H9 (cell line): ENCODE data around the gene THEM4. TPM values are rescaled to one million over a fixed set of nuclear protein-coding genes. Genes with fewer than 3 reads are reported as not detected.

Source experiments
- DNase-seq: peaks from one replicate; pipeline ENCODE4 v3.0.0-alpha.2; 2017
- H2AFZ ChIP-seq: one replicate; pipeline ENCODE4 v1.6.1; 2013; ENCODE audit warnings: mild to moderate bottlenecking, low read length, control low read depth, moderate library complexity
- H2AK5ac ChIP-seq: 2 replicates; pipeline ENCODE4 v1.6.1; 2013; ENCODE audit warnings: low read length, control low read depth, mixed read lengths; ENCODE audit not compliant: insufficient read length
- H2BK120ac ChIP-seq: one replicate; pipeline ENCODE4 v1.6.1; 2013; ENCODE audit warnings: low read depth, mild to moderate bottlenecking, low read length, control low read depth, inconsistent platforms; ENCODE audit not compliant: poor library complexity, severe bottlenecking
- H2BK12ac ChIP-seq: 2 replicates; pipeline ENCODE4 v1.6.1; 2013; ENCODE audit warnings: low read length, control low read depth, mixed read lengths, low read depth; ENCODE audit not compliant: insufficient read length
- H2BK15ac ChIP-seq: 2 replicates; pipeline ENCODE4 v1.6.1; 2013; ENCODE audit warnings: low read depth, low read length, control low read depth
- H2BK20ac ChIP-seq: one replicate; pipeline ENCODE4 v1.6.1; 2013; ENCODE audit warnings: low read depth, mild to moderate bottlenecking, low read length, control low read depth, inconsistent platforms; ENCODE audit not compliant: poor library complexity, severe bottlenecking
- H2BK5ac ChIP-seq: 2 replicates; pipeline ENCODE4 v1.6.1; 2013; ENCODE audit warnings: low read length, control low read depth, mixed read lengths; ENCODE audit not compliant: insufficient read length
- H3K14ac ChIP-seq: 2 replicates; pipeline ENCODE4 v1.6.1; 2013; ENCODE audit warnings: low read length, control low read depth; ENCODE audit not compliant: insufficient read depth
- H3K18ac ChIP-seq: 2 replicates; pipeline ENCODE4 v1.6.1; 2013; ENCODE audit warnings: low read depth, mild to moderate bottlenecking, mixed read lengths, low read length, control low read depth; ENCODE audit not compliant: insufficient read length
- H3K23ac ChIP-seq: 2 replicates; pipeline ENCODE4 v1.6.1; 2013; ENCODE audit warnings: low read length, control low read depth, mixed read lengths, low read depth; ENCODE audit not compliant: insufficient read length
- H3K23me2 ChIP-seq: 2 replicates; pipeline ENCODE4 v1.6.1; 2013; ENCODE audit warnings: low read depth, mild to moderate bottlenecking, mixed read lengths, low read length, control low read depth; ENCODE audit not compliant: insufficient read length, poor library complexity, severe bottlenecking
- H3K27ac ChIP-seq: 2 replicates; pipeline ENCODE4 v1.5.1; 2013; ENCODE audit warnings: low read length, control low read depth, mixed read lengths, low read depth; ENCODE audit not compliant: insufficient read length
- H3K27me3 ChIP-seq: 2 replicates; pipeline ENCODE4 v1.6.1; 2013; ENCODE audit warnings: low read length, control low read depth, inconsistent platforms; ENCODE audit not compliant: insufficient read depth
- H3K4ac ChIP-seq: 2 replicates; pipeline ENCODE4 v1.6.1; 2013; ENCODE audit warnings: low read depth, mild to moderate bottlenecking, control low read depth, inconsistent platforms, low read length, moderate library complexity
- H3K4me1 ChIP-seq: 2 replicates; pipeline ENCODE4 v1.6.1; 2013; ENCODE audit warnings: low read length, control low read depth, inconsistent platforms; ENCODE audit not compliant: insufficient read depth
- H3K4me2 ChIP-seq: 2 replicates; pipeline ENCODE4 v1.6.1; 2013; ENCODE audit warnings: low read length, control low read depth, mixed read lengths; ENCODE audit not compliant: insufficient read length, insufficient read depth
- H3K56ac ChIP-seq: 2 replicates; pipeline ENCODE4 v1.6.1; 2013; ENCODE audit warnings: low read depth, mild to moderate bottlenecking, mixed read lengths, low read length, control low read depth; ENCODE audit not compliant: insufficient read length
- H3K79me1 ChIP-seq: 2 replicates; pipeline ENCODE4 v1.6.1; 2013; ENCODE audit warnings: low read depth, mild to moderate bottlenecking, moderate library complexity, low read length, control low read depth, inconsistent platforms; ENCODE audit not compliant: insufficient read depth, poor library complexity, severe bottlenecking
- H3K79me2 ChIP-seq: 2 replicates; pipeline ENCODE4 v1.6.1; 2013; ENCODE audit warnings: low read length, control low read depth, inconsistent platforms; ENCODE audit not compliant: insufficient read depth
- H3K9ac ChIP-seq: 2 replicates; pipeline ENCODE4 v1.6.1; 2013; ENCODE audit warnings: low read length, control low read depth, mixed read lengths; ENCODE audit not compliant: insufficient read length; ENCODE audit errors: extremely low read depth
- H3K9me3 ChIP-seq: one replicate; pipeline ENCODE4 v1.6.1; 2013; ENCODE audit warnings: low read depth, low read length, inconsistent platforms; ENCODE audit not compliant: control insufficient read depth
- H3T11ph ChIP-seq: one replicate; pipeline ENCODE4 v1.6.1; 2013; ENCODE audit warnings: mild to moderate bottlenecking, low read length, control low read depth, inconsistent platforms
- H4K20me1 ChIP-seq: one replicate; pipeline ENCODE4 v1.6.1; 2013; ENCODE audit not compliant: control insufficient read depth, insufficient read length, insufficient read depth
- H4K5ac ChIP-seq: 2 replicates; pipeline ENCODE4 v1.6.1; 2013; ENCODE audit warnings: low read depth, mild to moderate bottlenecking, mixed read lengths, low read length, control low read depth; ENCODE audit not compliant: insufficient read length
- H4K8ac ChIP-seq: replicated peaks from 2 replicates; pipeline ENCODE4 v1.6.1; 2013; ENCODE audit warnings: low read length, control low read depth, mixed read lengths, low read depth; ENCODE audit not compliant: insufficient read length
- H4K91ac ChIP-seq: 2 replicates; pipeline ENCODE4 v1.6.1; 2013; ENCODE audit warnings: low read depth, mild to moderate bottlenecking, moderate library complexity, mixed read lengths, low read length, control low read depth; ENCODE audit not compliant: insufficient read length
- H3K27ac Mint-ChIP-seq, 3 experiments: 2 replicates in 2 of 3; 3 replicates in 1 of 3; pipeline ENCODE4 v1.8.0; 2020 to 2021; ENCODE audit warnings: mixed read lengths in 3 of 3, mild to moderate bottlenecking in 1 of 3, moderate library complexity in 1 of 3
- H3K27me3 Mint-ChIP-seq: 2 replicates; pipeline ENCODE4 v1.8.0; 2021; ENCODE audit warnings: low read depth, mild to moderate bottlenecking, moderate library complexity, mixed read lengths
- H3K36me3 Mint-ChIP-seq, 3 experiments: 2 replicates in 2 of 3; 3 replicates in 1 of 3; pipeline ENCODE4 v1.8.0; 2020 to 2021; ENCODE audit warnings: low read depth in 3 of 3, mixed read lengths in 3 of 3; ENCODE audit not compliant: insufficient read depth in 1 of 3
- H3K4me1 Mint-ChIP-seq, 2 experiments: 2 replicates each; pipeline ENCODE4 v1.8.0; 2020; ENCODE audit warnings: mixed read lengths in 2 of 2
- H3K4me3 Mint-ChIP-seq, 2 experiments: 2 replicates in 1 of 2; 3 replicates in 1 of 2; pipeline ENCODE4 v1.8.0; 2020 to 2021; ENCODE audit warnings: mild to moderate bottlenecking in 2 of 2, mixed read lengths in 2 of 2, moderate library complexity in 1 of 2
- H3K9me3 Mint-ChIP-seq, 2 experiments: 2 replicates in 1 of 2; 3 replicates in 1 of 2; pipeline ENCODE4 v1.8.0; 2020; ENCODE audit warnings: mild to moderate bottlenecking in 2 of 2, mixed read lengths in 2 of 2, moderate library complexity in 1 of 2
- WGBS: extraction: QIAGEN DNeasy Blood & Tissue Kit; methylation state at CpG from one replicate; pipeline ENCODE4 v1.1.7; 2013; ENCODE audit warnings: missing lambda C conversion rate, low lambda C conversion rate, mixed read lengths; ENCODE audit not compliant: insufficient read length; ENCODE audit errors: extremely low coverage; 5-methylcytosine and 5-hydroxymethylcytosine counted together
- total RNA-seq: library from RNA; stranded (reverse); gene quantifications from 2 replicates; pipeline ENCODE4 v1.2.1, GENCODE V29; 2021
- TF ChIP-seq, protein P1 (sequence below): fragments of 200-600 bp; sonication (generic); conservative IDR thresholded peaks from 3 replicates; pipeline ENCODE4 v1.8.0; 2021; ENCODE audit warnings: antibody characterized with exemption, mild to moderate bottlenecking

The THEM4 gene
- total RNA-seq, 1 experiment from 2014 or later, result 10.5 TPM

- Histone ChIP-seq H3K9me3 (no peaks in the 10 kb centered on the region), H3K79me1 (no peaks in the 10 kb centered on the region), H4K91ac (no peak overlapping the region), H3K27me3 (no peaks in the 10 kb centered on the region), H2BK15ac (no peak overlapping the region), H3K9ac (no peak overlapping the region), H2BK20ac (no peak overlapping the region), H2BK12ac (no peak overlapping the region), H4K20me1 (no peaks in the 10 kb centered on the region), H3K4me2 (no peak overlapping the region), H2AK5ac (no peak overlapping the region), H2BK120ac (no peak overlapping the region), H3K23ac (no peak overlapping the region), H3K79me2 (no peaks in the 10 kb centered on the region), H2BK5ac (no peak overlapping the region), H3K56ac (no peak overlapping the region), H3K4me1 (peaks cover 3% of the 10 kb centered on the region; the same call in 1 of the 2 replicates), H3T11ph (no peak overlapping the region), H3K14ac (no peak overlapping the region), H2AFZ (no peak overlapping the region), H3K27ac (no peak overlapping the region), H3K18ac (no peak overlapping the region), H3K4ac (no peak overlapping the region), H4K5ac (no peak overlapping the region), H3K23me2 (no peaks in the 10 kb centered on the region), H4K8ac (no peak overlapping the region)
- no CpG with 5 or more reads among the region's 6 CpGs for WGBS
- H3K4me3 Mint-ChIP-seq, result peak overlapping the region in 1 of 2 experiments; percentile 6; a peak in 1 of 5 replicates
- H3K27me3 Mint-ChIP-seq, result peaks cover 31% of the 10 kb centered on the region
- peaks cover 20 to 26% of the 10 kb centered on the region in 2 experiments for H3K4me1 Mint-ChIP-seq
- DNase-seq, result peak; percentile 68
- H3K36me3 Mint-ChIP-seq, result peaks cover 0 to 13% (median 0%) of the 10 kb centered on the region in 3 experiments; a peak in 1 of 7 replicates
- TF ChIP-seq, protein P1, sequence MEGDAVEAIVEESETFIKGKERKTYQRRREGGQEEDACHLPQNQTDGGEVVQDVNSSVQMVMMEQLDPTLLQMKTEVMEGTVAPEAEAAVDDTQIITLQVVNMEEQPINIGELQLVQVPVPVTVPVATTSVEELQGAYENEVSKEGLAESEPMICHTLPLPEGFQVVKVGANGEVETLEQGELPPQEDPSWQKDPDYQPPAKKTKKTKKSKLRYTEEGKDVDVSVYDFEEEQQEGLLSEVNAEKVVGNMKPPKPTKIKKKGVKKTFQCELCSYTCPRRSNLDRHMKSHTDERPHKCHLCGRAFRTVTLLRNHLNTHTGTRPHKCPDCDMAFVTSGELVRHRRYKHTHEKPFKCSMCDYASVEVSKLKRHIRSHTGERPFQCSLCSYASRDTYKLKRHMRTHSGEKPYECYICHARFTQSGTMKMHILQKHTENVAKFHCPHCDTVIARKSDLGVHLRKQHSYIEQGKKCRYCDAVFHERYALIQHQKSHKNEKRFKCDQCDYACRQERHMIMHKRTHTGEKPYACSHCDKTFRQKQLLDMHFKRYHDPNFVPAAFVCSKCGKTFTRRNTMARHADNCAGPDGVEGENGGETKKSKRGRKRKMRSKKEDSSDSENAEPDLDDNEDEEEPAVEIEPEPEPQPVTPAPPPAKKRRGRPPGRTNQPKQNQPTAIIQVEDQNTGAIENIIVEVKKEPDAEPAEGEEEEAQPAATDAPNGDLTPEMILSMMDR, result peak; percentile 42; the same call in 2 of the 3 replicates
- no peaks in the 10 kb centered on the region for H3K9me3 Mint-ChIP-seq
- peak overlapping the region; percentile 17 to 92 (median 29); a peak in 5 of 7 replicates for H3K27ac Mint-ChIP-seq
Measured at GRCh38 chr1:151846062-151846568, 63.2 kb downstream of the THEM4 start.
